IMR-90 (cell line): ENCODE results near the gene ANP32A.

ENCODE experiments used
- CEBPB ChIP-seq: IDR thresholded peaks from 2 replicates; pipeline ENCODE4 v1.6.1; 2012; ENCODE audit warnings: low read depth, low read length, improper control_type of control experiment
- MAFK ChIP-seq: IDR thresholded peaks from 2 replicates; pipeline ENCODE4 v1.6.1; 2012; ENCODE audit warnings: low read depth, low read length, improper control_type of control experiment
- NFE2L2 ChIP-seq: fragments of 150-350 bp; IDR thresholded peaks from 2 replicates; pipeline ENCODE4 v1.6.1; 2016; ENCODE audit warnings: low read depth, mild to moderate bottlenecking, low read length
- POLR2A ChIP-seq: IDR thresholded peaks from 2 replicates; pipeline ENCODE4 v1.6.1; 2012; ENCODE audit warnings: mild to moderate bottlenecking, low read depth, low read length
- RAD21 ChIP-seq: IDR thresholded peaks from 2 replicates; pipeline ENCODE4 v1.6.1; 2012; ENCODE audit warnings: low read length, improper control_type of control experiment
- RCOR1 ChIP-seq: IDR thresholded peaks from 2 replicates; pipeline ENCODE4 v1.6.1; 2012; ENCODE audit warnings: mild to moderate bottlenecking, low read length, improper control_type of control experiment; ENCODE audit not compliant: insufficient replicate concordance
- TF ChIP-seq, protein P1 (sequence below): conservative IDR thresholded peaks from 2 replicates; pipeline ENCODE4 v1.5.1; 2012; ENCODE audit warnings: mild to moderate bottlenecking, low read depth, low read length, improper control_type of control experiment
- TF ChIP-seq, protein P2 (sequence below): fragments of 150-350 bp; IDR thresholded peaks from 2 replicates; pipeline ENCODE4 v1.6.1; 2016; ENCODE audit warnings: low read depth, mild to moderate bottlenecking, low read length, moderate library complexity, borderline replicate concordance

DNA sequence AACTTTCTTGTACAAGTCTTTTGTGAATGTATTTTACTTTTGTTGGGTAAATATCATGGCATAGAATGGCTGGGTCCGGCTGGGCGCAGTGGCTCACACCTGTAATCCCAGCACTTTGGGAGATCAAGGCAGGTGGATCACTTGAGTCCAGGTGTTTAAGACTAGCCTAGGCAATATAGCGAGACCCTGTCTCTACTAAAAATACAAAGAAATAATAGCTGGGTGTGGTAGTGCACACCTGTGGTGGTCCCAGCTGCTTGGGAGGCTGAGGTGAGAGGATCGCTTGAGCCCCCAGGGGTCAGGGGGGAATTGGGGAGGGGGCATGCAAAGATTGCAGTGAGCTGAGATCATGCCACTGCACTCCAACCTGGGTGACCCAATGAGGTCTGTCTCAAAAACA, 52.9 kb downstream of the ANP32A start:
- TF ChIP-seq, protein P1, sequence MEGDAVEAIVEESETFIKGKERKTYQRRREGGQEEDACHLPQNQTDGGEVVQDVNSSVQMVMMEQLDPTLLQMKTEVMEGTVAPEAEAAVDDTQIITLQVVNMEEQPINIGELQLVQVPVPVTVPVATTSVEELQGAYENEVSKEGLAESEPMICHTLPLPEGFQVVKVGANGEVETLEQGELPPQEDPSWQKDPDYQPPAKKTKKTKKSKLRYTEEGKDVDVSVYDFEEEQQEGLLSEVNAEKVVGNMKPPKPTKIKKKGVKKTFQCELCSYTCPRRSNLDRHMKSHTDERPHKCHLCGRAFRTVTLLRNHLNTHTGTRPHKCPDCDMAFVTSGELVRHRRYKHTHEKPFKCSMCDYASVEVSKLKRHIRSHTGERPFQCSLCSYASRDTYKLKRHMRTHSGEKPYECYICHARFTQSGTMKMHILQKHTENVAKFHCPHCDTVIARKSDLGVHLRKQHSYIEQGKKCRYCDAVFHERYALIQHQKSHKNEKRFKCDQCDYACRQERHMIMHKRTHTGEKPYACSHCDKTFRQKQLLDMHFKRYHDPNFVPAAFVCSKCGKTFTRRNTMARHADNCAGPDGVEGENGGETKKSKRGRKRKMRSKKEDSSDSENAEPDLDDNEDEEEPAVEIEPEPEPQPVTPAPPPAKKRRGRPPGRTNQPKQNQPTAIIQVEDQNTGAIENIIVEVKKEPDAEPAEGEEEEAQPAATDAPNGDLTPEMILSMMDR: no peak
- TF ChIP-seq CEBPB (no peak), RCOR1 (no peak), NFE2L2 (no peak), RAD21 (no peak), POLR2A (no peak), MAFK (no peak)
- TF ChIP-seq, protein P2, sequence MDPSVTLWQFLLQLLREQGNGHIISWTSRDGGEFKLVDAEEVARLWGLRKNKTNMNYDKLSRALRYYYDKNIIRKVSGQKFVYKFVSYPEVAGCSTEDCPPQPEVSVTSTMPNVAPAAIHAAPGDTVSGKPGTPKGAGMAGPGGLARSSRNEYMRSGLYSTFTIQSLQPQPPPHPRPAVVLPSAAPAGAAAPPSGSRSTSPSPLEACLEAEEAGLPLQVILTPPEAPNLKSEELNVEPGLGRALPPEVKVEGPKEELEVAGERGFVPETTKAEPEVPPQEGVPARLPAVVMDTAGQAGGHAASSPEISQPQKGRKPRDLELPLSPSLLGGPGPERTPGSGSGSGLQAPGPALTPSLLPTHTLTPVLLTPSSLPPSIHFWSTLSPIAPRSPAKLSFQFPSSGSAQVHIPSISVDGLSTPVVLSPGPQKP: no peak
